GM12865 (cell line): Measurements from ENCODE around the gene CEBPB.

Source experiments
- DNase-seq: peaks from one replicate; pipeline ENCODE4 v3.0.0; 2010; ENCODE audit warnings: low read depth
- H3K4me3 ChIP-seq: 2 replicates; pipeline ENCODE4 v1.5.1; 2011; ENCODE audit warnings: mild to moderate bottlenecking, low read depth, low read length, control low read depth
- TF ChIP-seq, protein P1 (sequence below): IDR thresholded peaks from 2 replicates; pipeline ENCODE4 v1.5.1; 2011; ENCODE audit warnings: low read length, control low read depth, low read depth, inconsistent platforms; ENCODE audit not compliant: insufficient read depth; ENCODE audit errors: missing control alignments

The CEBPB gene

DNA sequence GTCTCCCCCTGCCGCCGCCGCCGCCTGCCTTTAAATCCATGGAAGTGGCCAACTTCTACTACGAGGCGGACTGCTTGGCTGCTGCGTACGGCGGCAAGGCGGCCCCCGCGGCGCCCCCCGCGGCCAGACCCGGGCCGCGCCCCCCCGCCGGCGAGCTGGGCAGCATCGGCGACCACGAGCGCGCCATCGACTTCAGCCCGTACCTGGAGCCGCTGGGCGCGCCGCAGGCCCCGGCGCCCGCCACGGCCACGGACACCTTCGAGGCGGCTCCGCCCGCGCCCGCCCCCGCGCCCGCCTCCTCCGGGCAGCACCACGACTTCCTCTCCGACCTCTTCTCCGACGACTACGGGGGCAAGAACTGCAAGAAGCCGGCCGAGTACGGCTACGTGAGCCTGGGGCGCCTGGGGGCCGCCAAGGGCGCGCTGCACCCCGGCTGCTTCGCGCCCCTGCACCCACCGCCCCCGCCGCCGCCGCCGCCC, 474 bp downstream of the CEBPB start:
- DNase-seq, result peak; percentile 79

DNA sequence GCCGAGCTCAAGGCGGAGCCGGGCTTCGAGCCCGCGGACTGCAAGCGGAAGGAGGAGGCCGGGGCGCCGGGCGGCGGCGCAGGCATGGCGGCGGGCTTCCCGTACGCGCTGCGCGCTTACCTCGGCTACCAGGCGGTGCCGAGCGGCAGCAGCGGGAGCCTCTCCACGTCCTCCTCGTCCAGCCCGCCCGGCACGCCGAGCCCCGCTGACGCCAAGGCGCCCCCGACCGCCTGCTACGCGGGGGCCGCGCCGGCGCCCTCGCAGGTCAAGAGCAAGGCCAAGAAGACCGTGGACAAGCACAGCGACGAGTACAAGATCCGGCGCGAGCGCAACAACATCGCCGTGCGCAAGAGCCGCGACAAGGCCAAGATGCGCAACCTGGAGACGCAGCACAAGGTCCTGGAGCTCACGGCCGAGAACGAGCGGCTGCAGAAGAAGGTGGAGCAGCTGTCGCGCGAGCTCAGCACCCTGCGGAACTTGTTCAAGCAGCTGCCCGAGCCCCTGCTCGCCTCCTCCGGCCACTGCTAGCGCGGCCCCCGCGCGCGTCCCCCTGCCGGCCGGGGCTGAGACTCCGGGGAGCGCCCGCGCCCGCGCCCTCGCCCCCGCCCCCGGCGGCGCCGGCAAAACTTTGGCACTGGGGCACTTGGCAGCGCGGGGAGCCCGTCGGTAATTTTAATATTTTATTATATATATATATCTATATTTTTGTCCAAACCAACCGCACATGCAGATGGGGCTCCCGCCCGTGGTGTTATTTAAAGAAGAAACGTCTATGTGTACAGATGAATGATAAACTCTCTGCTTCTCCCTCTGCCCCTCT, 1.1 kb downstream of the CEBPB start:
- TF ChIP-seq, protein P1, sequence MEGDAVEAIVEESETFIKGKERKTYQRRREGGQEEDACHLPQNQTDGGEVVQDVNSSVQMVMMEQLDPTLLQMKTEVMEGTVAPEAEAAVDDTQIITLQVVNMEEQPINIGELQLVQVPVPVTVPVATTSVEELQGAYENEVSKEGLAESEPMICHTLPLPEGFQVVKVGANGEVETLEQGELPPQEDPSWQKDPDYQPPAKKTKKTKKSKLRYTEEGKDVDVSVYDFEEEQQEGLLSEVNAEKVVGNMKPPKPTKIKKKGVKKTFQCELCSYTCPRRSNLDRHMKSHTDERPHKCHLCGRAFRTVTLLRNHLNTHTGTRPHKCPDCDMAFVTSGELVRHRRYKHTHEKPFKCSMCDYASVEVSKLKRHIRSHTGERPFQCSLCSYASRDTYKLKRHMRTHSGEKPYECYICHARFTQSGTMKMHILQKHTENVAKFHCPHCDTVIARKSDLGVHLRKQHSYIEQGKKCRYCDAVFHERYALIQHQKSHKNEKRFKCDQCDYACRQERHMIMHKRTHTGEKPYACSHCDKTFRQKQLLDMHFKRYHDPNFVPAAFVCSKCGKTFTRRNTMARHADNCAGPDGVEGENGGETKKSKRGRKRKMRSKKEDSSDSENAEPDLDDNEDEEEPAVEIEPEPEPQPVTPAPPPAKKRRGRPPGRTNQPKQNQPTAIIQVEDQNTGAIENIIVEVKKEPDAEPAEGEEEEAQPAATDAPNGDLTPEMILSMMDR, result peak; percentile 35
- peak overlapping the region; percentile 77 for H3K4me3 ChIP-seq
- DNase-seq, result peak; percentile 83

More for the DNA sequence above, 474 bp downstream of the CEBPB start:
- H3K4me3 ChIP-seq, result peak overlapping the region; percentile 77
- TF ChIP-seq, protein P1, result no peak

DNA sequence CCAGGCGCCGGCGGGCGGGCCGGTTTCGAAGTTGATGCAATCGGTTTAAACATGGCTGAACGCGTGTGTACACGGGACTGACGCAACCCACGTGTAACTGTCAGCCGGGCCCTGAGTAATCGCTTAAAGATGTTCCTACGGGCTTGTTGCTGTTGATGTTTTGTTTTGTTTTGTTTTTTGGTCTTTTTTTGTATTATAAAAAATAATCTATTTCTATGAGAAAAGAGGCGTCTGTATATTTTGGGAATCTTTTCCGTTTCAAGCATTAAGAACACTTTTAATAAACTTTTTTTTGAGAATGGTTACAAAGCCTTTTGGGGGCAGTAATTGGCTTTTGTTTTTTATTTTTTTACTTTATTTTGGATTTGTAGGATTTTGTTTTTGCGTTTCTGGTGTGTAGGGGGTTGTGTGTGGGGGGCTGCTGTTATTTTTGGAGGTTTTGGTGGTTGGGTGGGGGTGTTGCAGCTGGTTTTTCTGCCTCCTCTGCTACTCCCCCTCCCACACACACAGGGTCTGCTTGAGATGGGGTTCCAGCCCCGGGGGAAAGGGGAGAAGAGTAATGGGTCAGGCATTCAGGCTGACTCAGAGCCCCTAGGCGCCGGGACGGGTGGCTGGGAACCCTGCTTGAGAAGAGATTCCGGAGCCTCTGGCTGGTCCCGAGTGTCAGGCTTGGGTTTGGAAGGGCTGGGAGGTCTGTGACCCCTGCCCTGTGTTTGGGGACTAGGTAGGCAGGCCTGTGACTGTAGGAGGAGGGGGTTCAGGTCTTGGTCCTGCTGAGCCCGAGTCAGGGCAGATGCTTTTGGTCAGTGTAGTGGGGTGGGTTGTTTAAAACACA, 2.0 kb downstream of the CEBPB start:
- TF ChIP-seq, protein P1, result no peak
- H3K4me3 ChIP-seq, result peak overlapping the region; percentile 77
- peak; percentile 89 for DNase-seq

DNA sequence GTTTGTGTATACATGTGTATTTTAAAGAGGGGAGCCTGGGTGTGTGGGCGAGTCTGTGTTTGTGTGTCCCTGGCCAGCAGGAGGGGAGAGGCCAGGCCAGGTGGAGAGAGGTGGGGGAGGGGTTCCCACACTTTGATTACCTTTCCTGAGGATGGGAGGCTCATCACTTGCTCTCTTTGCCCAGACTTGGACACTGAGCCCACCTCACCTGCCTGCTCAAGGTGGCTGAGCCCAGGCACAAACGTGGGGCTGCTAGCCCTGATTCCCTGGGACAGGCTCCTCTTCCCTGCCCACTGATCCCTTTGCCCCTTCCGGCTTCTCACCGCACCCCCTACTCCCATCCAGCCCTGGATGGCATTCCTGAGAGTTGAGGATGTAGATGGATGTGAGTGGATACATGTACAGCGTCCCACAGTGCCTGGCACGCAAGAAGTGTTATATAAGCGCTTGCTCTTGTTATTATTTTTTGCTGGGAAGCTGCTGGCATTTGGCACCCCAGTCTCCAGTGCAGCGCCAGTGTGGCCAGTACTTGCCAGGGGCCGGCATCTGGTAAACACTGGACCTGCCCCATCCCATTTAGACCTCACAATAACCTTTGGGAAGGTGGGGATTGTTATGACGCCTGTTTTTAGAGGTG, 2.7 kb downstream of the CEBPB start:
- no peak for DNase-seq
- TF ChIP-seq, protein P1, result no peak
- peak overlapping the region; percentile 77 for H3K4me3 ChIP-seq

DNA sequence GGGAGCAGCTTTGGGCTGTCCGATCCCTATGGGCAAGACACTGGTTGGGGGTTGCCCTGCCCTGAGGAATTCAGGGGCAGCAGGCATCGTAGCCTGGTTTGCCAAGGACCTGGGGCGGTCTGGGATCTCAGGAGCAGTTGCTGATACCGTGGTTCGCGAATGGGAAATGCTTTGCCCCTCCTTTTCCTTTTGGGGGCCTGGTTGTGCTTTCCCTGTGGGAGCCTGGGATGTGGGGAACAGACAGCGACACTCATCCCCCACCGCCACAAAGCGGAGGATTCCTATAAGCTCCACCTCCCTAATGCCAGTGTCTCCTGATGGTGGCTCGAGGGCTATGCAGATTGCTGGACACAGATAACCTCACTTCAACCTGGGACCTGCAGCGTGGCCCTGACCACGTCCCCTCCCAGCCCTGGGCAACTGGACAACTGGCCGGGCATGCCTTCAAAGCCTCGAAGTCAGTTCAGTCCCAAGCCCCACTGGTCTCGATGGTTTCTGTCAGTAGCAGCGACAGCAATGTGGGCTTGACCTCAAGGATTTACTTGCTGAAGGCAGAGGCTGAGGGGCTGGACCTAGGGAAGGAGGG, 3.3 kb downstream of the CEBPB start:
- no peak overlapping the region for H3K4me3 ChIP-seq
- no peak for DNase-seq
- TF ChIP-seq, protein P1, result no peak

DNA sequence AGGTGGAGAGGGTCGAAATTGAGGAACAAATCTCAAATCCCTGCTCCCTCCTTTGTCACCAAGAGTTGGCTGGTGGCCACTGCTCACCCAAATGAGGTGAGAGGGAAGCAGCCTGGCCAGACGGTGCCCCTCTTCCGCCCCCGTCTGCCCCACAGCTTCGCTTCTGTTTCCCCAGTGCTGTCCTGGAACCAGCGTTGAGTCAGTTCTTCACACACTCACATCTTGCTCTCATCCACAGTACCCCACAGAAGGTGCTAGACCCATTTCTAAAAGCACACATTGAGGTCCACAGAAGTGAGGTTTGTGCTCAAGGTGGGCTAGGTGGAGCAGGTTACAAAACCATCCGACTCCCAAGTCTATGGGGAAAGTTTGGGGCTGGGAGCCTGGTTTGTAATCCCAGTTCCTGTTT, 3.8 kb downstream of the CEBPB start:
- no peak overlapping the region for H3K4me3 ChIP-seq
- TF ChIP-seq, protein P1, result no peak
- no peak for DNase-seq
